Smooth muscle cell (in vitro differentiated cells): ENCODE results near the gene ZFYVE28. TPM values are rescaled to one million over a fixed set of nuclear protein-coding genes. Genes with fewer than 3 reads are reported as not detected.

Experiments
- DNase-seq: peaks from one replicate; lab custom pipeline; 2025; ENCODE audit not compliant: unreplicated experiment; lab: John Stamatoyannopoulos, UW
- H2AFZ ChIP-seq: fragments of 200-600 bp; sonication (generic); 2 replicates; pipeline ENCODE4 v1.6.0; 2016; ENCODE audit warnings: antibody characterized with exemption, low read depth, mild to moderate bottlenecking
- H3F3A ChIP-seq: fragments of 200-600 bp; sonication (generic); 2 replicates; pipeline ENCODE4 v1.6.0; 2017; ENCODE audit warnings: antibody characterized with exemption, low read depth
- H3K27ac ChIP-seq: fragments of 200-600 bp; sonication (generic); 2 replicates; pipeline ENCODE4 v1.5.1; 2016; ENCODE audit warnings: low read depth, mild to moderate bottlenecking
- H3K27me3 ChIP-seq: fragments of 200-600 bp; sonication (generic); 2 replicates; pipeline ENCODE4 v1.6.1; 2016; ENCODE audit warnings: low read depth, mild to moderate bottlenecking
- H3K36me3 ChIP-seq: fragments of 200-600 bp; sonication (generic); 2 replicates; pipeline ENCODE4 v1.5.1; 2016; ENCODE audit warnings: low read depth
- H3K4me1 ChIP-seq: fragments of 200-600 bp; sonication (generic); 2 replicates; pipeline ENCODE4 v1.5.1; 2016; ENCODE audit warnings: low read depth
- H3K4me2 ChIP-seq: fragments of 200-600 bp; sonication (generic); 2 replicates; pipeline ENCODE4 v1.6.0; 2016; ENCODE audit warnings: mild to moderate bottlenecking
- H3K4me3 ChIP-seq: fragments of 200-600 bp; sonication (generic); 2 replicates; pipeline ENCODE4 v1.5.1; 2016; ENCODE audit warnings: mild to moderate bottlenecking
- H3K79me2 ChIP-seq: fragments of 200-600 bp; sonication (generic); 2 replicates; pipeline ENCODE4 v1.6.0; 2016; ENCODE audit warnings: low read depth, mild to moderate bottlenecking
- H3K9ac ChIP-seq: fragments of 200-600 bp; sonication (generic); 2 replicates; pipeline ENCODE4 v1.6.0; 2016; ENCODE audit warnings: low read depth
- H3K9me3 ChIP-seq: fragments of 200-600 bp; sonication (generic); replicated peaks from 2 replicates; pipeline ENCODE4 v1.5.1; 2016; ENCODE audit warnings: low read depth
- H4K20me1 ChIP-seq: fragments of 200-600 bp; sonication (generic); 2 replicates; pipeline ENCODE4 v1.6.0; 2016; ENCODE audit warnings: low read depth
- WGBS: methylation state at CpG from one replicate; pipeline ENCODE4 v1.1.7; 2016; ENCODE audit warnings: low lambda C conversion rate; 5-methylcytosine and 5-hydroxymethylcytosine counted together
- polyA plus RNA-seq: library from polyadenylated mRNA; unstranded; fragments of >200 nt; fragmentation: Nextera tagmentation; extraction: Ambion mirVana; gene quantifications from 2 replicates; pipeline ENCODE4 v1.2.1, GENCODE V29; 2016
- total RNA-seq: library from RNA; depleted of rRNA; stranded (reverse); fragments of >200 nt; gene quantifications from 2 replicates; pipeline ENCODE4 v1.2.3, GENCODE V29; 2014
- TF ChIP-seq, protein P1 (sequence below): fragments of 200-600 bp; sonication (generic); IDR thresholded peaks from 2 replicates; pipeline ENCODE4 v1.5.1; 2017; ENCODE audit warnings: borderline replicate concordance, mild to moderate bottlenecking, antibody characterized with exemption; ENCODE audit not compliant: insufficient read depth, poor library complexity, severe bottlenecking

ZFYVE28 gene
- total and polyA plus RNA-seq, 2 experiments from 2014 or later, result 0.22 TPM; not detected in 1

- Histone ChIP-seq H3K27me3 (no peaks in the 10 kb centered on the region), H3F3A (no peaks in the 10 kb centered on the region), H3K4me3 (no peak overlapping the region), H3K36me3 (no peaks in the 10 kb centered on the region), H3K27ac (no peak overlapping the region), H3K4me1 (no peaks in the 10 kb centered on the region), H2AFZ (no peak overlapping the region), H3K79me2 (peaks cover 12% of the 10 kb centered on the region), H3K9ac (no peak overlapping the region), H4K20me1 (peaks cover 93% of the 10 kb centered on the region), H3K9me3 (no peaks in the 10 kb centered on the region), H3K4me2 (no peak overlapping the region)
- TF ChIP-seq, protein P1, sequence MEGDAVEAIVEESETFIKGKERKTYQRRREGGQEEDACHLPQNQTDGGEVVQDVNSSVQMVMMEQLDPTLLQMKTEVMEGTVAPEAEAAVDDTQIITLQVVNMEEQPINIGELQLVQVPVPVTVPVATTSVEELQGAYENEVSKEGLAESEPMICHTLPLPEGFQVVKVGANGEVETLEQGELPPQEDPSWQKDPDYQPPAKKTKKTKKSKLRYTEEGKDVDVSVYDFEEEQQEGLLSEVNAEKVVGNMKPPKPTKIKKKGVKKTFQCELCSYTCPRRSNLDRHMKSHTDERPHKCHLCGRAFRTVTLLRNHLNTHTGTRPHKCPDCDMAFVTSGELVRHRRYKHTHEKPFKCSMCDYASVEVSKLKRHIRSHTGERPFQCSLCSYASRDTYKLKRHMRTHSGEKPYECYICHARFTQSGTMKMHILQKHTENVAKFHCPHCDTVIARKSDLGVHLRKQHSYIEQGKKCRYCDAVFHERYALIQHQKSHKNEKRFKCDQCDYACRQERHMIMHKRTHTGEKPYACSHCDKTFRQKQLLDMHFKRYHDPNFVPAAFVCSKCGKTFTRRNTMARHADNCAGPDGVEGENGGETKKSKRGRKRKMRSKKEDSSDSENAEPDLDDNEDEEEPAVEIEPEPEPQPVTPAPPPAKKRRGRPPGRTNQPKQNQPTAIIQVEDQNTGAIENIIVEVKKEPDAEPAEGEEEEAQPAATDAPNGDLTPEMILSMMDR, result no peak
- 97% methylated on average over 13 of the region's 16 CpGs for WGBS
- DNase-seq, result no peak
These were observed 166.5 kb downstream of the ZFYVE28 start for GRCh38 chr4:2251795-2252529.

DNA sequence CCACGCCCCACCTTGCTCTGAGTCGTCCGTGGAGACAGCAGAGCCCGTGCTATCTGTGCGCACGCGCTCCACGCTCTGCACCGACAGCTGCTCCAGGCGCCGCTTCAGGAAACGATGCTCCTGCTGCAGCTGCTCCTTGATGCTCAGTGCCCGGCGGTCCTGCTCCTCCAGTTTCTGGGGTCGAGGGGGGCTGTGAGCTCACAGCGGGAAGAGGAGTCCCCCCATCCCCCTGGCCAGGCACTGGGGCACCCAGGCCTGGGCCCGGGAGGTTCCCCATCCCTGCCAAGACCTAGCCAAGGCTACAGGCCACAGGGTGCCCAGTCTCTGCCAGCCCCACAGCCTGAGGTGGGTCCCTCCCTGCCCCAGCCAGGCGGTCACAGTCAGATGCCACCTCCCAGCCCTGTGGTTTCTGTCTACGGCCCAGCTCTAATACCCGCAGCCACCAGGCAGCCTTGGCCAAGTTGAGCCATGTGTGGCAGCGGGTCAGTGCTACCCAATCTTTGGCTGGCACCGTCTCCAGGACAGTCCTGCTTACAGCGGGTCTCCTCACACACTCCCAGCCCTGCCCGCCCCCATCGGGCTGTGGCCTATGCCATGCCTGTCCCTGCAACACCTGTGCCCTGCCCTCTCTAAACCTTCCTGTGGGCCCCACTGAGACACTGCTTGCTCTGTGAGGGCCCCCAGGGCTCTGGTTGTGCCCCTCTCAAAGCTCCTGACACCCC, 167.2 kb downstream of the ZFYVE28 start:
- Histone ChIP-seq H3K36me3 (no peaks in the 10 kb centered on the region), H2AFZ (no peak overlapping the region), H3K9ac (no peak overlapping the region), H3F3A (no peaks in the 10 kb centered on the region), H3K4me3 (no peak overlapping the region), H3K27me3 (no peaks in the 10 kb centered on the region), H3K4me1 (no peaks in the 10 kb centered on the region), H4K20me1 (peaks cover 85% of the 10 kb centered on the region), H3K9me3 (no peaks in the 10 kb centered on the region), H3K4me2 (no peak overlapping the region), H3K27ac (no peak overlapping the region), H3K79me2 (peaks cover 9% of the 10 kb centered on the region)
- TF ChIP-seq, protein P1, result no peak
- DNase-seq, result no peak
- 97% methylated on average over 25 of the region's 25 CpGs for WGBS

DNA sequence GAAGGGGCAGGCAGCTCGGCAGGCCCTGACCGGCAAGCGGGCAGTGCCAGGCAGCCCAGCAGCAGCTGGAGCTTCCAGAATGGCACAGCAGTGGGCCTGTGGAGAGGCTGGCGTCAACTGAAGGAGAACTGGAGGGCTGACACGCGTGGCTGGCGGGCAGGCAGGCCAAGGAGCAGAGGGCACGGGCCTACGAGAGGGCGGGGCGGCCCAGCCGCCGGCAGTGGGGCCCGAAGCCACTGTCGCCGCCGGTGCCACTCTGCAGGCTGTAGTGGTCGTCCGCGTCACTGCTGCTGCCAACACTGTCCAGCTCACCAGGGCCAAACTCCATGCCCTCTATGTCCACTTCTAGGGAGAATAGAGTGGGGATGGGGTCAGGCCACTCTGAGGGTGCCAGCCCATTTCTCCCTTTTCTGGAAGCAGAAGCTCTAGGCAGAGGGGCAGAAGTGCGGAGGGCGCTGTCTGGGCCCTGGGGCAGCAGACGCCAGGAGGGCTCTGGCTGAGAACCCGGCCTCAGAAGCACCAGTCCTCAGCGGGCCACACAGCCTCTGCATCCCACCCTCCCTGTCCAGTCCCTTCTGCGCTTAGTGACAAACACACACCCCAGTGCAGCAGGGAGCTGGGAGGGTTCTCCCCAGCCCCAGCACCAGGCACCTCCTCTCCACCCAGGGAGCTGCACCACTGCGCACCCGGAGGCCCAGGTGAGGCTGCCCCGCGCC, 167.9 kb downstream of the ZFYVE28 start:
- Histone ChIP-seq H3K27ac (no peak overlapping the region), H3K4me2 (no peak overlapping the region), H3K9ac (no peak overlapping the region), H4K20me1 (peaks cover 78% of the 10 kb centered on the region), H3K9me3 (no peaks in the 10 kb centered on the region), H3K36me3 (no peaks in the 10 kb centered on the region), H3F3A (no peaks in the 10 kb centered on the region), H2AFZ (no peak overlapping the region), H3K79me2 (peaks cover 9% of the 10 kb centered on the region), H3K27me3 (no peaks in the 10 kb centered on the region), H3K4me3 (no peak overlapping the region), H3K4me1 (no peaks in the 10 kb centered on the region)
- no peak for DNase-seq
- WGBS, result 95% methylated on average over 30 of the region's 30 CpGs
- TF ChIP-seq, protein P1, result no peak
